ENCODE results near the gene COA1. TPM values are rescaled to one million over a fixed set of nuclear protein-coding genes. Genes with fewer than 3 reads are reported as not detected.

COA1 gene
- total and polyA plus RNA-seq, 9 of the 15 experiments (the other 6 are each of a cell fraction or from before 2014, with no cell fraction given) = 98.9 to 463 (median 181) TPM

DNA sequence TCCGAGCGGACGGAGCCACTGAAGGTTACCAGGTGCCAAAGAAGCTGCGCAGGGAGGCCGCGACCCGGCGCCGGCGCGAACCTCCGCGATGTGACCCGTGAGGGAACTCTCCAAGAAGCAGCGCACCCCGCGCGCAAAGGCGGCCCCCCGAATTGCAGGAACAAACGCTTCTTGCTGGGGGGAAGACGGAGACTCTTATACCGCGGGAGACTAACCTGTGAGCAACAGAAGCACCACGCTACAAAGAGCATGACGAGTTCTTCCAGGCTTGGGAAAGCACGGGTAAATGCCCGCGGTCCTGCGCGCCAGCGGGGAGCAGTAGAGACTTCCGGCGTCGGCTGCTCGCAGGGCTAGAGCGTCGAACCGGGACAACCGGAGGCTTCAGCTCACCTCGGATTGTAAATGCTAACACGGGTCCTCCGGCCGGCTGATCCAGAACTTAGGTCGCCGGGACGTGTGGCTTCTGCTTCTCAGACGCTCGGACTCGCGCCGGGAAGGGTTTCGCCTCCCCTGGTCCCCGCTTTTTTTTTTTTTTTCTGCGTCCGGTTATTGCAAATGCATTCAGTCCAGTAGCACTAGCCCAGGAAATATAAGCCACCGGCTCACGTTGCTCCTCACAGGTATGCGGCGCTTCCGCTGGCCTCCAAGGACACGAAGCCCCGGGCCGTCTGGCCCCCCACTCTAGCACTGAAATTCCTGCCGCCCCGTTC is at the start of gene COA1 (continued):
- peak in 1 of 2 experiments; percentile 92; a peak in 2 of 4 replicates for TF ChIP-seq HDAC1 (IDR thresholded peaks at IDR 0.05)
- no peak for TF ChIP-seq MCM2 (IDR thresholded peaks at IDR 0.05; ENCODE audit: low read depth)
- peak; percentile 62; the same call in 1 of the 2 replicates for TF ChIP-seq CTBP1 (IDR thresholded peaks at IDR 0.05; ENCODE audit: borderline replicate concordance)
- TF ChIP-seq, protein P1, sequence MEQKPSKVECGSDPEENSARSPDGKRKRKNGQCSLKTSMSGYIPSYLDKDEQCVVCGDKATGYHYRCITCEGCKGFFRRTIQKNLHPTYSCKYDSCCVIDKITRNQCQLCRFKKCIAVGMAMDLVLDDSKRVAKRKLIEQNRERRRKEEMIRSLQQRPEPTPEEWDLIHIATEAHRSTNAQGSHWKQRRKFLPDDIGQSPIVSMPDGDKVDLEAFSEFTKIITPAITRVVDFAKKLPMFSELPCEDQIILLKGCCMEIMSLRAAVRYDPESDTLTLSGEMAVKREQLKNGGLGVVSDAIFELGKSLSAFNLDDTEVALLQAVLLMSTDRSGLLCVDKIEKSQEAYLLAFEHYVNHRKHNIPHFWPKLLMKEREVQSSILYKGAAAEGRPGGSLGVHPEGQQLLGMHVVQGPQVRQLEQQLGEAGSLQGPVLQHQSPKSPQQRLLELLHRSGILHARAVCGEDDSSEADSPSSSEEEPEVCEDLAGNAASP (IDR thresholded peaks at IDR 0.05) = no peak
- TF ChIP-seq, protein P2, sequence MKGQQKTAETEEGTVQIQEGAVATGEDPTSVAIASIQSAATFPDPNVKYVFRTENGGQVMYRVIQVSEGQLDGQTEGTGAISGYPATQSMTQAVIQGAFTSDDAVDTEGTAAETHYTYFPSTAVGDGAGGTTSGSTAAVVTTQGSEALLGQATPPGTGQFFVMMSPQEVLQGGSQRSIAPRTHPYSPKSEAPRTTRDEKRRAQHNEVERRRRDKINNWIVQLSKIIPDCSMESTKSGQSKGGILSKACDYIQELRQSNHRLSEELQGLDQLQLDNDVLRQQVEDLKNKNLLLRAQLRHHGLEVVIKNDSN (CRISPR knock-in tag; IDR thresholded peaks at IDR 0.05) = peak; percentile 24; the same call in 1 of the 2 replicates
- no peak; the same call in 1 of the 2 replicates for TF ChIP-seq TEAD4 (IDR thresholded peaks at IDR 0.05; ENCODE audit: low read length)
- TF ChIP-seq TEAD4 (CRISPR knock-in tag; IDR thresholded peaks at IDR 0.05; ENCODE audit: borderline replicate concordance) = no peak
- TF ChIP-seq, protein P3, sequence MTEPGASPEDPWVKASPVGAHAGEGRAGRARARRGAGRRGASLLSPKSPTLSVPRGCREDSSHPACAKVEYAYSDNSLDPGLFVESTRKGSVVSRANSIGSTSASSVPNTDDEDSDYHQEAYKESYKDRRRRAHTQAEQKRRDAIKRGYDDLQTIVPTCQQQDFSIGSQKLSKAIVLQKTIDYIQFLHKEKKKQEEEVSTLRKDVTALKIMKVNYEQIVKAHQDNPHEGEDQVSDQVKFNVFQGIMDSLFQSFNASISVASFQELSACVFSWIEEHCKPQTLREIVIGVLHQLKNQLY (CRISPR knock-in tag; conservative IDR thresholded peaks at IDR 0.05) = no peak
- peak; percentile 50; the same call in 1 of the 2 replicates for TF ChIP-seq SMARCC2 (IDR thresholded peaks at IDR 0.05; ENCODE audit: low read depth)
- peak; percentile 49; the same call in 1 of the 2 replicates for TF ChIP-seq SMARCA4 (IDR thresholded peaks at IDR 0.05)
- peak; percentile 99 for TF ChIP-seq RBBP5 (IDR thresholded peaks at IDR 0.05; ENCODE audit: borderline replicate concordance, insufficient read depth, low read length, poor library complexity, severe bottlenecking)
- TF ChIP-seq FOS (IDR thresholded peaks at IDR 0.05; ENCODE audit: extremely low read depth, insufficient read length) = no peak
- no peak for TF ChIP-seq ZNF140 (CRISPR knock-in tag; IDR thresholded peaks at IDR 0.05)
- TF ChIP-seq NFIX (CRISPR knock-in tag; IDR thresholded peaks at IDR 0.05; ENCODE audit: low read depth) = no peak
- TF ChIP-seq, protein P4, sequence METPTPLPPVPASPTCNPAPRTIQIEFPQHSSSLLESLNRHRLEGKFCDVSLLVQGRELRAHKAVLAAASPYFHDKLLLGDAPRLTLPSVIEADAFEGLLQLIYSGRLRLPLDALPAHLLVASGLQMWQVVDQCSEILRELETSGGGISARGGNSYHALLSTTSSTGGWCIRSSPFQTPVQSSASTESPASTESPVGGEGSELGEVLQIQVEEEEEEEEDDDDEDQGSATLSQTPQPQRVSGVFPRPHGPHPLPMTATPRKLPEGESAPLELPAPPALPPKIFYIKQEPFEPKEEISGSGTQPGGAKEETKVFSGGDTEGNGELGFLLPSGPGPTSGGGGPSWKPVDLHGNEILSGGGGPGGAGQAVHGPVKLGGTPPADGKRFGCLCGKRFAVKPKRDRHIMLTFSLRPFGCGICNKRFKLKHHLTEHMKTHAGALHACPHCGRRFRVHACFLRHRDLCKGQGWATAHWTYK (CRISPR knock-in tag; IDR thresholded peaks at IDR 0.05) = peak; percentile 43; the same call in 1 of the 2 replicates
- TF ChIP-seq ZNF668 (CRISPR knock-in tag; IDR thresholded peaks at IDR 0.05) = no peak
- TF ChIP-seq XRCC4 (IDR thresholded peaks at IDR 0.05; ENCODE audit: extremely low read depth, insufficient read depth, insufficient read length) = no peak
- TF ChIP-seq PURB (CRISPR knock-in tag; IDR thresholded peaks at IDR 0.05; ENCODE audit: low read depth) = no peak
- TF ChIP-seq, protein P5, sequence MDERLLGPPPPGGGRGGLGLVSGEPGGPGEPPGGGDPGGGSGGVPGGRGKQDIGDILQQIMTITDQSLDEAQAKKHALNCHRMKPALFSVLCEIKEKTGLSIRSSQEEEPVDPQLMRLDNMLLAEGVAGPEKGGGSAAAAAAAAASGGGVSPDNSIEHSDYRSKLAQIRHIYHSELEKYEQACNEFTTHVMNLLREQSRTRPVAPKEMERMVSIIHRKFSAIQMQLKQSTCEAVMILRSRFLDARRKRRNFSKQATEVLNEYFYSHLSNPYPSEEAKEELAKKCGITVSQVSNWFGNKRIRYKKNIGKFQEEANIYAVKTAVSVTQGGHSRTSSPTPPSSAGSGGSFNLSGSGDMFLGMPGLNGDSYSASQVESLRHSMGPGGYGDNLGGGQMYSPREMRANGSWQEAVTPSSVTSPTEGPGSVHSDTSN (CRISPR knock-in tag; IDR thresholded peaks at IDR 0.05; ENCODE audit: low read depth) = no peak
- TF ChIP-seq, protein P5 (tag; conservative IDR thresholded peaks at IDR 0.05; ENCODE audit: low read depth) = no peak
- no peak for TF ChIP-seq PPARD (CRISPR knock-in tag; IDR thresholded peaks at IDR 0.05)
